ENCODE results near the gene CTNND2.

CTNND2 gene

DNA sequence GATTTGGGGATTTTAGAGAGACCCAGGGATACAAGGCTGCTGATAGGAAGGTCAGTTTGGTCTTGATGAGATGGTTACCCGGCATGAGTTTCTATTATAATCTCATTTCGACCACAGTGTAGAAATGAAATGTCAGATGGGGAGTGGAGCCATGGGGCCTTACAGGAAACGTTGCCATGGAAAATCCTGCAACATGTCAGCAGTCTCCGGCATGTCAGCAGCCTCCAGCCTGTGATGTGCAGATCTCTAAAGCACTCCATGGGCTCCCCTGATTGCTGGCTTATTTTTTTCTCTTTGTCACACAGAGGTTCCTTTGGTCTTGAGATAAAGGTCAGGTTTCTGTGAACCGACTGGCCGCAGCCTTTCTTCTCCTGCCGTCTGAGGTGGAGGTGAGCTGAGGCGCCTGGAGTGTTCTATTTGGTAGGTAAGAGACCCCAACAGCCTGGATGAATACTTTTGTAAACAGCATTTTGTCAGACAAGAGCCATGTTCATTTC is 934.5 kb downstream of the CTNND2 start:
- no peak for DNase-seq (ENCODE audit: extremely low read depth in 1 of 2, low read depth in 1 of 2)

DNA sequence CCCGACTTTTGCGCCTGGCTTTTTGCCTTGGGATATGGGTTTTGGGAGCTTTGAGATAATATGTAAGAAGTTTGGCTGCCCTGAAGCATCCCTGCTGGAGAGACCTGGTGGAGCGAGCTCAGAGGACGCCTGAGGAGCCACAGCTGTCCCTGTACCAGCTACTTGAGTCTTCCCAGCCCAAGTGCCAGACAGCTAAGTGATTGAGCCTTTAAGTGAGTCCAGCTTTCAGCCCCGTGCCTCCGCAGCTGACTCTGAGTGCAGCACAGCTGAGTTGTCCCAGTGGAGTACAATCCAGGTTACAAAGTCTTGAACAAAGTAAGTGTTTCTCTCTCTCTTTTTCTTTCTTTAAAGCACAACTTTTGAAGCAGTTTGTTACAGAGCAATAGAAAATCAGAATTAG is 939.4 kb downstream of the CTNND2 start:
- DNase-seq (ENCODE audit: extremely low read depth in 1 of 2, low read depth in 1 of 2), result no peak

DNA sequence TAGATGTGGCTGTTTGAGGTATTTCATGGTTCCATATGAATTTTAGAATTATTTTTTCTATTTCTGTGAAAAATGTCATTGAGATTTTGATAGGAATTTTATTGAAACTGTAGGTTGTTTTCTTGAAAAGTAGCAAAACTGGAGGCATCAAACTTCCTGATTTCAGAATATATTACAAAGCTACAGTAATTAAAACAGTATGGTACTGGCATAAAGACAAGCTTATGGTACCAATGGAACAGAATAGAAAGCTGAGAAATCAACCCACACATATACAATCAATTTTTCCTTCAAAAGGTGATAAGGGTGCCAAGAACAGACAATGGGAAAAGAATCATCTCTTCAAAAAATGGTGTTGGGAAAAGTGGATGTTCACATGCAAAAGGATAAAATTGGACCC is 945.5 kb downstream of the CTNND2 start:
- no peak for DNase-seq (ENCODE audit: extremely low read depth in 1 of 2, low read depth in 1 of 2)

DNA sequence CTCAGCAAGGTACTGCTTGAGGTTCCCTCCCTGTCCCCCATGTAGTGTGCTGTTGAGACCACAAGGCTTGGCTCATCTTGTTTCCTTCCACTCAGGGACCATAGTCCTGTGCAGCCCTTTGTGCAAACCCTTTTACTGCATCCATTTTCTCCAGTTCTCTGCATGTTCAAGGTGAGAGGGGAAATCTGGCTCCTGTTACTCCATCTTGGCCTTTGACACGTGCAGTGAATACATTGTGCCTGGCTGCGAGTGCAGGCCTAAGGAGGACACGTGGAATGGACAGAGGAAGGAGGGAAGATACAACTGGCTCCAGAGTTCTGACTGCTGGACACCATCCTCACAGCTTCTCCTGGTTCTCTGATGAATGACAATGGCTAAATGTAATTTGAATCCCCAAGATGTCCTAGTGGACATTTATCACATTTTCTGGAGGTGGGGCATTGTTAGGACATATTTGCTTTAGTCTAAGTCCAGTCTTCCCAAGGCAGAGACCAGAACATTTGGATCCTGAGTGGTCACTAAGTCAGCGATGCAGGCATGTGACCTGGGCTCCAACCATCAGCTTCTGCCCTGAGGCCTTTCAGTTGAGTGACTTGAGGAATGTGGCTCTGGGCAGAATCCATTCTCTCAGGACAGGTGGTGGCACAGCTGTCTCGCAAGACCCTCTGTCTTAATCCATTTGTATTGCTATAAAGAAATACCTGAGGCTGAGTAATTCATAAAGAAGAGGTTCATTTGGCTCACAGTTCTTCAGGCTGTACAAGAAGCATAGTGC is 954.2 kb downstream of the CTNND2 start:
- no peak for DNase-seq (ENCODE audit: extremely low read depth in 1 of 2, low read depth in 1 of 2)

DNA sequence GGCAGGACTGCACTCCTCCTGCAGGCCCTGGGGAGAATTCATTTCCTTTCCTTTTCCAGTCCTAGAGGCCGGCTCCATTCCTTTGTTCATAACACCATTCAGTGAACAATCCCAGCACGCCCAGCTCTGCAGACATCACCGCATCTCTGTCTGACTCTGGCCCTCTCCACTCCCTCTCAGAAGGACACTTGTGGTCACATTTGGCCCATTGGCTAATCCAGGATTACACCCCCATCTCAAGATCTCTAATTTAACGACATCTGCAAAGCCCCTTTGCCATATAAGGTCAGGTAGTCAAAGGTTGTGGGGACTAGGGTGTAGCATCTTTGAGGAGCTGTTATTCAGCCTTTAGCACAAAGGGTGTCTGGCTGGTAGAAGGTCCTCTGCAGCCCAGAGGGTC is 958.2 kb downstream of the CTNND2 start:
- DNase-seq (ENCODE audit: extremely low read depth in 1 of 2, low read depth in 1 of 2), result no peak

DNA sequence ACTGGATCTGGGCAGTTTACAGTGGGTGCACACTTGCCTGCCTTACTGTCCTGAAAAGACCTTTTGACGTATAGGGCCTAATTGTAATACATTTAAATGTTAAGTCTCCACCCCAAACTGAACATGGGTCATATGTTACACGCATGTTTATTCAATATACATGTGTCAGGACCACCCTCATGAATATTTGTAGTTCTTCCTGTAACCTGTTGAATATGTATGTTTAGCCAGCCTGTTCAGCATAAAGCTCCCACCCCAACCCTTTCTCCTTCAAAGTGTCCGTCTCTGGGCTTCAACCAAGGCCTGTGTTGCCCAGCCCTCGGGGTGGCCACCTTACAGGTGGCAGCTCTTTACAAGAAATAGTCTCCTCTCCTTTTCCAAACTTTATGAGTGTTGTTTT is 962.3 kb downstream of the CTNND2 start:
- DNase-seq (ENCODE audit: extremely low read depth in 1 of 2, low read depth in 1 of 2), result no peak

DNA sequence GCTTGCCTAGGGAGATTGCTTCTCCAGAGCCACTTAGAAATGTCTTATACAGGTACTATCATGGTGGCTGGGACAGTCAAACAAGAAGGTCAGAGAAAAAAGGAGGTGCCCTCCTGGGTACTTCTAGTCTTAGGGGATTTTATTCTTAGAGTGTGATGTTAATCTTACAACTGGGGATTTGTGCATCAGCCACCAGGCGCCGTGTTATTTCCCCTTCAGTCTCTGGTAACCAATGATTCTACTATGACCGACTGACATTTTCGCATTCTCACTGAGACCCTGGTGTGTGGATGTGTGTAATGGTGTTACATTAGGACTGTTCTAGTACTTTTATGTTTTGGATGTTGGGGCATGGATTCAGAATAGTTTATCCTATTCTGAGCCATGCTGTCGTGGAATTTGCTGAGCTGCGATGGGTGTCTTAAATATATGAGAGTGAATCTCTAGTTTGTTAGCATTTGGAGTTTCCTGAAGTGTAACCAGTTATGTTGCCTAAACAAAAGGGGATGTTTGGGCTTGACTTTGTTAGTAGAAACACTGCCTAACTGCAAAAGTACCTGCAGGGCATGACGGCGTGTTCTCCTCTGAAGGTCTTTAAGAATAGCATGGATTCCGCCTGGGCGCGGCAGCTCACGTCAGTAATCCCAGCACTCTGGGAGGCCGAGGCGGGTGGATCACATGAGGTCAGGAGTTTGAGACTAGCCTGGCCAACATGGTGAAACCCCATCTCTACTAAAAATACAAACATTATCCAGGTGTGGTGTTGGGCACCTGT is 968.0 kb downstream of the CTNND2 start:
- no peak for DNase-seq (ENCODE audit: extremely low read depth in 1 of 2, low read depth in 1 of 2)

DNA sequence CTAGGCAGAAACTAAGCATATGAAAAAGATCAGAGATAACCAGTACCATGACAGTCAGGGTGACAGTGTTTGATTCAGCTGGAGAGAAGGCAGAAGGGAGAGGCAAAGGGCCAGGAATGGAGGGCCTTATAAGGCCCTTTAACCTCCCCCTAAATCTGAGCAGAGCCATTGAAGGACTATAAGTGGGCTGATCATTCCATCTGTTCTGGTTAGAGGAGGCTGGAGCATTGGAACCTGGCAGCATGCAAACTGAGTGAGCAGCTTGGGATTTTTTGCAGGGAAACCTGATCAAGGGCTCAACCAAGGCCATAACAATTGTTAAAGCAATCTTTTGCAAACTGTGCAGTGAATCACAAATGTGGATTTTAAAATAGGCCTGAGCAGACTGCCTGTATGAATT is 968.7 kb downstream of the CTNND2 start:
- DNase-seq (ENCODE audit: extremely low read depth in 1 of 2, low read depth in 1 of 2), result no peak

DNA sequence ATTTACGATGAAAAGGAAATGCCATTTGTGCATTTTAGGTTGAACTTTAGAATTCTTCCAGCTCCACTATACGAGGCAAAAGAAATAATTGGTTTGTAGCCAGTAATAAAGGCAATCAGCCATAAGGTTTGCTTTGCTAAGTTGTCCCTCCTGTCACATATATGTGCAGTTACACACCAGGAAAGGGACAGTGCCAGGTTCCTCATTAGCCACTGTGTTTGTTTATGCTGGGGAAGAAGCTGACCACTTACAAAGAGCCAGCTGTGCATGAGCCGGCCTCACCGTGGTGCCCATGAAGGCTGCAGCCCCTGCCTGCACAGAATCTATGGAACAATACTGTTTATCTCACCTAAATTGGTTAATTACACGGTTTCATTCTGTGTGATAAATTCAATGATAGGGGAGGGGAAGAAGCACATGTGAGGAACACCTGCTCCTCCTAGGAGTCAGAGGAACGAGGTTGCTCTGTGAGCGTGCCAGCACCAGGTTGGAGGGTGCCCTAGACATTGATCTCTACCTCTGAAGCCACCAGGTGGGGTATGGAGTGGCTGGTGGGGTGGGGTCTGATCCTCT is 969.4 kb downstream of the CTNND2 start:
- no peak for DNase-seq (ENCODE audit: extremely low read depth in 1 of 2, low read depth in 1 of 2)

DNA sequence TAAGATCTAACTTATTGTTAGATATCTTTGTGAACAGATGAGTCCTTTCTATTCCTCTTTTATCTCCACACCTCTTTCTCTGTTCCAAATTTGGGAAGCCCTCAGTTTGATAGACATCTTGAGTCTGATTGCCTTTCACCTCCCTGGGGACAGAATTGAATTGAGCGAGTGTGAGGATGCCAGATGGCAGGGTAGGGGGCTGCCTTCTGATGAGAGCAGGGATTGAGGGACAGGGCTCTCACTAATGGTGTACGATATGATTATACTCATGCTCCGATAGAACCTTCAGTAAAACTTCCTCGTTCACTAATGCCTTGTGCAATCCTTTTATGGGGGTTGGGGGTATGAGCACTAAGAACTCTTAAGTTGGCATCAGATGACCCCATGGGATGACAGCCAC is 971.1 kb downstream of the CTNND2 start:
- DNase-seq (ENCODE audit: extremely low read depth in 1 of 2, low read depth in 1 of 2), result no peak

DNA sequence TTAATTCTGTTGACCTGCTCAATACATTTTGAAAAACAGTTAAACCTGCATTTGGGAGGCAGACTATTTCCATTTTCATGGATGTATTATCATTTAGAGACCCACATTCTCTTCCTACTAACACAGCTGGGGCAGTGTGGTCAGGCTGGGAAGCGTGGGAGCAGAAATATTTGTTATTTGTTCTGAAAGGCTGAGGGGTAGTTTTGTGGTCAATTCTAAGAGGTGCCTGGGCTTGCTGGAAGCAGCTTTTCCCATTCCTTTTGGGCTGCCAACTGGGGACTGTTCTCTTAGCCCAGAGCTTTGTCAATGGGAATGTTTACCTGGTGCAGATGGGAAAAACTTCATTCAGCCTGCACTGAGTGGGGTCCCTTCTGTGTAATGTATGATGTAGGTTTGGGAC is 971.8 kb downstream of the CTNND2 start:
- DNase-seq (ENCODE audit: extremely low read depth in 1 of 2, low read depth in 1 of 2), result no peak

DNA sequence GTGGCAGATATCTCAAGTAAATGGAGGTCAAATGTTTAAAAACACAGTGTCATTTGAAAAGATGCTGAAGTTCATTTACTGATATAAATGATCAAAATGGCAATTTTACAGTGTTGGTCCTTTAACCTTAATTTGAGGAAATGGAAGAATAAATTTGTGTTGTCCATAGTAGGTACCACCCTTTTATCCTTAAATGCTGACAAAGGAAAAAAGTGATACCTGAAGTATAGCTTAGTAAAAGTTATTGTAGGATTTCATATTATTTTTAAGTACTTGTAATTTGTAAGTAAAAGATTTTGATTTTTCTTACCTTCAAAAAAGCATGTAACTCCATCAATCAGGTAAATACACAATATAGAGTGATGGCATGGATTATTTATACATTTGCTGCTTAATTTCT is 976.6 kb downstream of the CTNND2 start:
- no peak for DNase-seq (ENCODE audit: extremely low read depth in 1 of 2, low read depth in 1 of 2)

DNA sequence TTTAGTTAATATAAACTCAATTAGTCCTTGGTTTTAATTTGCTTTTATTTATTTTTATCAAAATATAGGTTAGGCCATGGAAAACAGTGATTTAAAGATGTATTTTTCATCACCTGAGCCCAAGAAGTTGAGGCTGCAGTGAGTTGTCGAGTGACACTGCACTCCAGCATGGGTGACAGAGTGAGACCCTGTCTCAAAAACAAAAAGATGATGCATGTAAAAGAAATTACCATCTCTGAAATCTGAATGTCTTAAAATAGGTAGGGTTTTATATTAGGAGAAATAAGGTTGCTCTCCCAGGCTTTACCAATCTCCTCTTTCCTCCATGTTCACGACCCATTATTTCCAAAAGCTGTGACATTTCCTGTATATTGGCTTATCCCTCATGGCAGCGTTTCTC is 980.9 kb downstream of the CTNND2 start:
- DNase-seq (ENCODE audit: extremely low read depth in 1 of 2, low read depth in 1 of 2), result no peak
